DMS114 treated with DMSO at 0.1 percent for 48 hours (cell line): Measurements from ENCODE around the gene MRC1.

ENCODE experiments used
- DNase-seq: peaks from one replicate; lab custom pipeline; 2025; ENCODE audit not compliant: unreplicated experiment; lab: John Stamatoyannopoulos, UW

The MRC1 gene

GRCh38 chr10:17808971-17809841 is at the start of gene MRC1:
Gene MRC1, plus strand, starts transcription at chr10:17809348. Its CDS starts 118 bp downstream, at chr10:17809466.
- DNase-seq = no peak

- DNase-seq = no peak
These were observed 45.0 kb upstream of the MRC1 start for GRCh38 chr10:17764142-17764541.

GRCh38 chr10:17765602-17766001 is 43.5 kb upstream of the MRC1 start:
- DNase-seq = no peak

- DNase-seq = no peak
These were observed 42.4 kb upstream of the MRC1 start for GRCh38 chr10:17766731-17767130.

- DNase-seq = no peak
These were observed 40.7 kb upstream of the MRC1 start for GRCh38 chr10:17768496-17768895.

- no peak for DNase-seq
These were observed 40.2 kb upstream of the MRC1 start for GRCh38 chr10:17768957-17769356.

GRCh38 chr10:17771017-17771416 is 38.1 kb upstream of the MRC1 start:
- no peak for DNase-seq

GRCh38 chr10:17779784-17780183 is 29.4 kb upstream of the MRC1 start:
- no peak for DNase-seq

GRCh38 chr10:17780727-17781126 is 28.4 kb upstream of the MRC1 start:
- DNase-seq = no peak

GRCh38 chr10:17781856-17782255 is 27.3 kb upstream of the MRC1 start:
- no peak for DNase-seq

- DNase-seq = no peak
These were observed 26.1 kb upstream of the MRC1 start for GRCh38 chr10:17782921-17783665.

GRCh38 chr10:17783751-17784150 is 25.4 kb upstream of the MRC1 start:
- DNase-seq = no peak

- DNase-seq = no peak
These were observed 24.5 kb upstream of the MRC1 start for GRCh38 chr10:17784688-17785087.

- DNase-seq = no peak
These were observed 23.7 kb upstream of the MRC1 start for GRCh38 chr10:17785276-17785930.

- DNase-seq = no peak
These were observed 21.8 kb upstream of the MRC1 start for GRCh38 chr10:17787087-17787961.

- DNase-seq = no peak
These were observed 20.5 kb upstream of the MRC1 start for GRCh38 chr10:17788646-17789045.

- DNase-seq = no peak
These were observed 19.8 kb upstream of the MRC1 start for GRCh38 chr10:17789396-17789795.

- no peak for DNase-seq
These were observed 18.5 kb upstream of the MRC1 start for GRCh38 chr10:17790651-17791050.

GRCh38 chr10:17792991-17793390 is 16.2 kb upstream of the MRC1 start:
- DNase-seq = no peak

GRCh38 chr10:17793823-17794644 is 15.1 kb upstream of the MRC1 start:
- no peak for DNase-seq
